HT1080 (cell line): ENCODE data around the gene CUTA. TPM values are rescaled to one million over a fixed set of nuclear protein-coding genes. Genes with fewer than 3 reads are reported as not detected.
A peak's percentile ranks its signal among the peaks of the same experiment; 100 is the strongest.

Source experiments
- DNase-seq: peaks from one replicate; pipeline ENCODE4 v3.0.0-alpha.2; 2015; ENCODE audit warnings: low read depth
- total RNA-seq: library from RNA; depleted of rRNA; stranded (reverse); fragments of >200 nt; shearing (Covaris generic); gene quantifications from 2 replicates; pipeline ENCODE4 v1.2.3, GENCODE V29; 2014

The CUTA gene
- total RNA-seq, 1 experiment from 2014 or later, result 270 TPM

DNA sequence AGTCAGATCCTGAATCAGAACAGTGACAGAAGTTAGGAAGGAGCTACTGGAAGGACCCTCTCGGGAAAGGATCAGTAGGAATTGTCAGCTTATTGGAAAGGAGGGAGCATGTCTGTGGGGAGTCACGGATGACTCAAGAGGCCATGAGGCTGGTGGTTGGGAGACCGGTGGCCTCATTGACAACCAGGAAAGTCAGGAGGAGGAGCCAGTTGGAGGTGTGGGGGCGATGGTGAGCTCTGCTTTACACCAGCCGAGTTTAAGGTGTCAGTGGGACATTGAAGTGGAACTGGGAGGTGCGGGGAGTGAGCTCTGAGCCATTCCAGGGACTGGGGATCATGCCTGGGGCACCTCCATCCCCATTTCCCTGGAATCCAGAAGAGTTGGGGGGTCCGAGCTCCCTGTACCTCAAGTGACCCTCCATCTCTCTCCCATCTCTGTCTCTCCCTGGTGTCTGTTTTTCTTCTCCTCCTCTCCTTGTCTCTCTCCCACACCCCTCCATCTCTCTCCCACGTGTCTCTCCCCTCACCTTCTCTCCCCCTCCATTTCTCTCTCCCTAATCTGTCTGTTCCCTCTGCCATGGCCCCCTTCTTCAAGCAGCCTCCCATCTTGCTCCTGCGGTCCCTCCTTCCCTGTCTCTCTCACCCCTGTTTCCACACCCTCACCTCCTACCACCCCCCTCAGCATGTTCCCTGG, 22.2 kb upstream of the CUTA start:
- DNase-seq, result no peak

DNA sequence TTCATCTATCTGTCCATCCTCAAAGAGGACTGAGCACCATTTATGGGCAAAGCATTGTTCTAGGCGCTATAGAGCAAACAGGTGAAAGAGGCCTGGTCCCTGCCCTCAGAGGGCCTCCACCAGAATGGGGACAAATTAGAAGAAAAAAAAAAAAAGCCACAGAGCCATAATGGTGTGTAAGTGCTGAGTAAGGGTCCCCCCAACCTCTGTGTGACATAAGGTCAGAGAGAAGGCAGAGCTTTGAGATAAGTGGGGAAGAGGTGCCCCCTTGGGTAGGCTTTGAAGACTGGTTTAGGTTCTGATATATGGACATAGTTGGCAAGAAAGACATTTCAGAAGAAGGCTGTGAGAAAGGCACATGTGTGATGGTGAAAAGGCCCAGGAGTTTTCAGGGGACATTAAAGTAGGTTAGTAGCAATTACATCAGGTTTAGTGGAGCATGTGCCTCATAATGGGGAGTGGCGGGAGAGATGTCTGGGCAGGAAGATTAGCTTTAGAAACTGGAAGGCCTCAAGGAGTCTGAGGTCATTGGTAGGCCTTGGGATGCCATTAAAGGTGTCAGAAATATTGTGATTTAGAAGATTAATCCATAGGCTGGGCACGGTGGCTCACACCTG, 21.2 kb upstream of the CUTA start:
- DNase-seq, result no peak

DNA sequence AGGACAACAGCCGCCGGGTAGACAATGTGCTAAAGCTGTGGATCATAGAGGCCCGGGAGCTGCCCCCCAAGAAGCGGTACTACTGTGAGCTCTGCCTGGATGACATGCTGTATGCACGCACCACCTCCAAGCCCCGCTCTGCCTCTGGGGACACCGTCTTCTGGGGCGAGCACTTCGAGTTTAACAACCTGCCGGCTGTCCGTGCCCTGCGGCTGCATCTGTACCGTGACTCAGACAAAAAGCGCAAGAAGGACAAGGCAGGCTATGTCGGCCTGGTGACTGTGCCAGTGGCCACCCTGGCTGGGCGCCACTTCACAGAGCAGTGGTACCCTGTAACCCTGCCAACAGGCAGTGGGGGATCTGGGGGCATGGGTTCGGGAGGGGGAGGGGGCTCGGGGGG, 19.8 kb upstream of the CUTA start:
- DNase-seq, result no peak

DNA sequence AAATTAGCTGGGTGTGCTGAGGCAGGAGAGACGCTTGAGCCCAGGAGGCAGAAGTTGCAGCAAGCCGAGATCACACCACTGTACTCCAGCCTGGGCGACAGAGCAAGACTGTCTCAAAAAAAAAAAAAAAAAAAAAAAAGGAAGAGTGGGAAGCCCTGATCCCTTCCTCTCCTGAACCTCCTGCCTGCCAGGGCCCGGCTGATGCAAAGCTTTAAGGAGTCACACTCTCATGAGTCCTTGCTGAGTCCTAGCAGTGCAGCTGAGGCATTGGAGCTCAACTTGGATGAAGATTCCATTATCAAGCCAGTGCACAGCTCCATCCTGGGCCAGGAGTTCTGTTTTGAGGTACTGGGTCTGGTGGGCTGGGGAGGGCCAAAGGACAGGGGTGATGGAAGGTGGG, 17.1 kb upstream of the CUTA start:
- DNase-seq, result no peak

DNA sequence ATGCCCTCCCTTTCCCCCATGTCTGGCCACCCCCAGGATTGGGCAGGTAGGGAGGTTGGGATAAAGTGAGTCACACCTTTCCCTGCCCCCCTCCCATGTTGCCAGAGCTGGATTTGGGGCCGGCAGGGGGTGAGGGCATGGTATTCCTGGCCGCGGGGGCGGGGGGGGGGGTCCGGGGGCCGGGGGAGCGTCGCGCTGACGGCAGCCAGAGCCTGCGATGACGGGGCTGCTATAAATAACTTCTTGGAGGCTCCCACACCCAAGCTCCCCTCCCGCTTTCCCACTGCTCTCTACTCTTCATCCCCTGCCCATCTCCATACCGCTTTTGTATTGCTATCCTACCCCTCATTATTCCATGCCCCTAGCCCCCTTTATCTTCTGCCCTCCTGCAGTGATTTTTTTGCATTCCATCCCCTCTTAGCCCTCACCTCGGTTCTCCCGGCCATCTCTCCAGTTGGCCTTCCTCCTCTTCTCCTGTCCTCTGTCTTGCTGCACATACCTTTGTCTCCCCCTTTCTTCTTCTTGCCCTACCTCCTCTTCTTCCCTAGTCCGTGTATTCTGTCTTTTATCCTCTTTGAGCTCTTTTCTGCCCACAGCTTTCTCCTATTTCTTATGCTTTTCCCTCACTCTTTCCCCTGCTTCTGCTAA, 15.8 kb upstream of the CUTA start:
- DNase-seq, result no peak

DNA sequence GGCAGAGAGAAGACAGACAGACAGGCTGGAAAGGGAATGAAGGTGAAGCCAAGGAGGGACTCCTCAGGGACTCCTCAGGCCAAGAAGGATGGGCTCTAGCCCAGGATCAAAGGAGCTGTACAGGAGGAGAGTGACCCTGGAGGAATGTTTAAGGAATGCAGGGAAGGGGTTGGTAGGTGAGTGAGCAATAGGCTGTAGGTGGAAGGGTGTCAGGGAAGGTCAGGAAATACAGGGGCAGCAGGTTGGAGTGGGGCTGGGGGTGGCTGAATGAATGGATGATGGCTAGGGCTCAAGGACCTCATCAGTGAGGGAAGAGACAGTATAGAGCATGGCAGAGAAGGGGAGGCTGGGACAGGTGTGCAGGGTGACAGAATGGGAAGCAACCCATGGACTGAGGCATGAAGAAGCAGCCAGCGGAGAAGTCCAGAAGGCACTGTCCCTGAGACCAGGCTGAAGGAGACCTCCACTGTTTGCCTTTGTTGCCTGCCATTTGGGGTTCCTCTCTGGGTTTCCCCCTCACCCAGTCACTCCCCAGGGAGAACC, 15.2 kb upstream of the CUTA start:
- no peak for DNase-seq

DNA sequence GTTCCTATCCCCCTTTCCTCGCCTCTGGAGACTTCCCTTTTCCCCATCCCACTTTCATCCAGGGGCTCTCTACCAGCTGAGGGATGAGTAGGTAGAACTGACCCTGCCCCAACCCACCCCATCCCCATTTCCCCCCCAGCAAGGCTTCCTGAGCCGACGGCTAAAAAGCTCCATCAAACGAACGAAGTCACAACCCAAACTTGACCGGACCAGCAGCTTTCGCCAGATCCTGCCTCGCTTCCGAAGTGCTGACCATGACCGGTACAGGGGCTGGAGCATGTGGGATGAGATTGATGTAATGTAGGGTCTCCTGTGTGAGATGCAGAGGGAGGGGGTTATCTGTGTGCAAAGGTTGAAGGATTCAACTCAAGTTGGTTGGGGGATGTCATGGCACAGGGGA, 14.6 kb upstream of the CUTA start:
- no peak for DNase-seq

DNA sequence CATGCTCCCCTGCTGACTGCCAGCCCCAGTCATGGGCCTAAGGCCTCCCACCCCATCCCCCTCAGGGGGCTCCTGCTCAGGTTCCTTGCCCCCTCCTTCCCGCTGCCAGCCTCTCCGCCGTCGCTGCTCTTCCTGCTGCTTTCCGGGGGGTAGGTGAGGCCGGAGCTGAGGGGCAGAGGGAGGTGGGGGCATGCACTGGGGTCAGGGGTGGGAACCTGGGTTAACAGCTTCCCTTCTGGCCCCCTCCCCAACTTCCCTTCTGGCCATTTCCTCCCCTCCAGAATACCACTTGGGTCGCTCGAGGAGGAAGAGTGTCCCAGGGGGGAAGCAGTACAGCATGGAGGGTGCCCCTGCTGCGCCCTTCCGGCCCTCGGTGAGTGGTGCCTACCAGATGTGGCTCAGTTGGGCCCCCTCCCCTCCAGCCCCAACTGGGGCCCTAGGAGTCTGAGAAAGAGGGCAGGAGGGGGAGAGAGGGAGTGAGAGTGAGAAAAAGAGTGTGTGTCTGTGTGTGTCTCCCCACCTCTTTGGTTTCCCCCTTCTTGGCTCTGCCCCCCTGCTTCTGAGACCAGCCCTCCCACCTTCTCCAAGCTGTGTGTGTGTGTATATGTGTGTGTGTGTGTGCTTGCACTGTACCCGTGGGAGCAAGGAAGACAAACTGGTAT, 14.1 kb upstream of the CUTA start:
- no peak for DNase-seq

DNA sequence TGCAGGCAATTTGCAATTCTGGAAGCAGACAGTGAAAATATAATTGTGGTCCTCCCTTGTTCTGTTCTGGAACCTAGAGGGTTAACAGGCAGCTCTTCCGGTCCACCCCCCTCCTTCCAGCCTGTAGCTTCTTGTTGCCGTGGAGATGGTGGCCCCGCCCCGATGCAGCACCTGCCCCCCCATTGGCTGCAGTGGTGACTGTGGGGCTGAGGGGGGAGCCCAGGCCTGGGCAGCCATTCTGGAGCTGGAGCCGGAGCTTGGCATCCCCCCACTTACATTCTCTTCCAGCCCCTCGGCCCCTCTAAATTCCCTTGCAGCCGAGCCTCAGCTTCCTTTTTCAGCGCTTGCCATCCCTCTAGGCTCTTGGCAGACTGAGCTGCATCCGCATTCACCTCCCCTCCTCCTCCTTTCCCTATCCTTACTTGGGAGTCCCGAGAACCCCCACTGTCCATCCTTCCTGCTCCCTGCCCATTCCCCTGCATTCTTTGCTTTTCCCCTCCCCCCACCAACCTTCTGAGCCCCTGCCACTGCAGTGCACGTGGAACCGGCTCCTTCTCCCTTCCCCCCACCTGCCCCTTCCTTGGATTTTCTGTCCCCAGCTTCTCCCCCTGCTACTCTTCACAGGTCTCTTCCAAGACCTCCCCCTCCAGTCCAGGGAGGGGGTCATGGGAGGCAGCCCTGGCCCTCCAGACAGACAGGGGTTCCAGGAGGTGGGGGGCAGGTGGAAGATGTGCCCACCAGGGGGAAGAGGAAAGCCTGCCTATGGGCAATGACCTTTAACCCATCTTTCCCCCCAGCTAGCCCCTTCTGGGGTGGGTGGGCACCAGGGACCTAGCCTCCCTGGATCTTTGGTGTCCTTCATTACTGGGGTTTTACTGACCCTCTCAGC, 13.3 kb upstream of the CUTA start:
- DNase-seq, result peak; percentile 66

DNA sequence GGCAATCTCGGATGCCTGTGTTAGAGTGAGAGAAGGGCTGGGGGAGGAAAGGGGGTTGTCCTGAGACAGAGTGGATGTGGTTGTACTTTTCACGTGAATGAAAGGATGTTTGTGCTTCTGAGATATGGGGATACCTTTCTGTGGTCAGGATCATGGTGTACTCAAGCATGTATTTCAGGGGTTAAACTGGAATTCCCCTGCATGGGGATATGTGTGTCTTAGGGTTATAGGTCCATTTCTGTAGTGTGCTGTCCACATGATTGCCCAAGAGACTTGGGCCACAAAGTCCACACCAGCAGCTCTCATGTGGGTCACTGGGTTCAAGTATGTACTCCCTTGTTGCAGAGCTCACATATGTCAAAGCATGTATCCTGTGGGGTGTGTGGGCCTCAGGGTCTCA, 12.4 kb upstream of the CUTA start:
- DNase-seq, result no peak

DNA sequence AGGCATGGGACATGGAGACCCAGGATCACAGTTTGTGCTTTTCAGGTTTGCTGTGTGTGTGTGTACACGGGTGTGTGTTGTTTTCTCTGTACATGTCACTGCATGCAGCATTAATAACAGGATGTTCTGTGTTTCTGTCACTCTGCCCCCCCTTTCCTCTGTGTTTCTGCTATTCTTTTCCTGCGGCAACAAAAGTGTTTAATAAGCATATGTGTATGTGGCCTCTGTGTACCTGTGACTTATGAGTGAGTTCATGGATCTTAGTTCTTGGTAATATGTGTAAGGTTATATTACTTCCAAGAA, 11.8 kb upstream of the CUTA start:
- DNase-seq, result no peak

DNA sequence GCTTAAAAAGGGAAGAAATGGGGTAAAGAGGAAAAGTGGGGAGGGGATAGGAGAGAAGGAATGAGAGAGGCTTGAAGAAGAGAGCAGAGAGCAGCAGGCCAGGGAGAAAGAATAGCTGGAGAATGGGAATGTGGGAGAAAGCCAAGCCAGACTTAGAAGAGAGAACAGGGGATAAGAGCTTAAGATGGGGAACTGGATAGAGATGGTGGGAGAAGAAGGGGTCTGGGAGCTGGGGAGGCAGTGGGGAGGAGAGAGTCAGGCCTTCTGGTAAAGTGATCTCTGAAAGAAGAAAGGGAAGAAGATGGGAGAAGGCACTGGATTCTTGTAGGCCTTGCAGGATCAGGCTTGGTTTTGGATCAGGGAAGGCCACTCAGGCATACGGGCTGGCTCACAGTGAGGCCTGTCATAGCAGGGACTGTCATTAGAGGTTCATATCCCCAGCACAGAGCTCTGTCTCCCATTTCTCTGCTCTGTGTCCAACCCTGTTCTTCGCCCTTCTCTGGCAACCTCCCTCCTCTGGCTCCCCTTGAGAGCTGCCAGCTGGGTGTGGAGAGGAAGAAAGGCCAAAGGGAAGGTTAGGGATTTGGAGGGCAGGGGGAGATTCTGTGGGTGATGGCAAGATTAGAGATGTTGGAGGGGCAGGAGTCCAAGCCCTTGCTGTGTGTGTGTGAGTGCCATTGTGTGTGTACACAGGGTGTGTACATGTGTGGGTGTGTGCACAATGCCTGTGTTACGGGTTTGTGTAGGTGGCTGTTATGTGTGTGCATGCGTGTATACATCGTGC, 11.3 kb upstream of the CUTA start:
- no peak for DNase-seq

DNA sequence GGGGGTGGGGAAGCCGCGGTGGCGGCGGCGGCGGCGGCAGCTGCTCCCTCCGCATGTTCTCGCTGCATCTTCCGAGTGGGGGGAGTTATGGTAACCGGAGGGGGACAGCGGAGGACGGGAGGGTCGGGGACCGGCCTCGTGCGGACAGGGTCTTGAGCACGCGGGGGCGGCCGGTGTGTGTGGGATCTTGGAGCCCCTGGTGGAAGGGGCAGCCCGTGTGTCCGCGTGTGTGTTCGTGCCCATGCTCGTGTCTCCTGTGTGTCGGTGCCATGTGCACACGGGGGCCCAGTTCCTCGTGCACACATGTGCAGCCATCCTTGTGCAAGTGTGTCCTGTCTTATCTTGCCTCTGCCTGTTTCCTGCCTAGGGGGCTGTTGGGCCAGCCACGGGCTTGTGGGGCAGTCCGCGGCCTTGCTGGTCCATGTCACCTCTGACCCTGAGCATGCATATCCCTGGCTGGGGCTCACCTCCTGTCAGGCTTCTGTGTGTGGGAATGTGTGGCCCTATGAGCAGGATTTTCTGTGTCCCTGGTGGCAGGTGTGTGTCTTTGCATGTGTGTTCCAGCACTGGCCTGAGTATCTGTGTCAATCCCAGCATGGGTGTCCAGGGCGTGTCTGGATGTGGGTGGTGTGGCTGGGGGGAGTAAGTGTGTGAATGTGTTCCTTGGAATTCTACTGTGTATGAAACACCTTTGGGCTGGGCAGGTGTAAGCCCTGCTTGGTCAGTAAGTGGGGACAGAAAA, 10.5 kb upstream of the CUTA start:
- DNase-seq, result peak; percentile 36

DNA sequence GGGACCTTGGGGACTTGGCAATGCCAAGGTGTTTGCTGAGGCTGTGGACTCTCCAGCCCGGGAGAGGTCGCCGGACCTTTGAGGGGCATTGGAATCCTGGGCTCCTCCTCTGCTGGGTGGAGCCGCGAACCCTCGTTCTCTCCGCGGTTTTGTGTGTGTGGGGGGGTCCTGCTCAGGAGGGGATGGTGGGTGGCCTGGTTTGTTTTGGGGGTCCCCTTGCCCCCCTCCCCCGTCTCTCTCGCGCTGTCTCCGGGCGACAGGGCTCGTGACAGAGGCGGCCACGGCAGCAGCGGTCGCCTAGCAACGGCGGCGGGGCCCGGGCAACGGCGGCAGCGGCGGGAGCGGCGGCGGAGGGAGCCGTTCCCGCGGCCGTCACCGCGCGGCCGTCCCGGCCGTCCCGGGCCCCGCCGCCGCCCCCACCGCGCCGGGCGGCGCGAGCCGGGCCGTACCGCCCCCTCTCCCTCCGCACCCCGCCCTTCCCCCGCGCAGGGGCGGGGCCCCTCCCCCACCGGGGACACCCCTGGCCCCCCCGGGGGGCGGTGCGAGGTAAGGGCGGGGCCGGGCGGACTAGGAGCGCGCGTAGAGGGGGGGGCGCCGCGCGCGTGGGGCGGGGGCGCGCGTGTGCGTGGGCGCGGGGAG, 9.8 kb upstream of the CUTA start:
- peak; percentile 32 for DNase-seq

DNA sequence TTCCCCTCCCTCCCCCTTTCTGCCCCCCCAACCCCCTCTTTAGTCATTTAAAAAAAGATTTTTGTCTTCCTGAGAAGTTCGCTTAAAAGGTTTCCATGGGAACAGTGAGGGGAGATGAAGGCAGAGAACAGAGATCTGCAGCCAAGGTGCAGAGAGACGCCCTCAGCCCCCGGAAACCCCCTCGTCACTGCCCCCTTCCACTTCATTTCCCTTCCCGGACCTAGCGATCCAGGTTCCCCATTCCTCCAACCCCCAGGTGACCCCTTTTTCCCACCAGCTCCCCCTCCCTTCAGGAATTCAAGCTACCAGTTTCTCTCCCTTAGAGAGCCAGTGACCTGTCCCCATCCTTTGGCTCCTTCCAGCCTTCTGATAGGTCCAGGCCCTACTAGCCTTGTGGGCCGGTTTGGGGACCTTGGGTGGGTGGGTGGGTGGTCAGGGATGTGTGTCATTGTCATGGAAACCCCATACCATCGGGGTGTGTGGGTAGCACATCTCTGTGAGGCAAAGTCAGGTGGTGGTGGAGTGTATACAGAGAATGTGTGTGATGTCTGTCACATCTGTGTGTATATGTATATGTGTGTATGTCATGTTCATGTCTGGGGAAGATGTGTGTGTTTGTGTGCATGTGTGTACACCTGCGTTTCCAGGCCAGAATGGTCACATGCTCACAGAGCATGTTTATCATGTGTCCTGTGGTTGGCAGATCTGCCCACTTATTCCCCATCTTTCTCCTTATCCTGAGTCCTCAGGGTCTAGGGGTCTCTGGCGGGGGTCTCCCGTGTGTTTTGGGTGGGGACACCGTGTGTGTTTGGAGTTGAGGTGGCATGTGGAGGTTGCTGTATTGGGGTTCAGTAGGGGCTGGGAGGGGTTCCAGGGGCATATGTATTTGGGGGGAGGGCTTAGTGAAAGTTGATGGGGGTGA, 8.9 kb upstream of the CUTA start:
- no peak for DNase-seq

DNA sequence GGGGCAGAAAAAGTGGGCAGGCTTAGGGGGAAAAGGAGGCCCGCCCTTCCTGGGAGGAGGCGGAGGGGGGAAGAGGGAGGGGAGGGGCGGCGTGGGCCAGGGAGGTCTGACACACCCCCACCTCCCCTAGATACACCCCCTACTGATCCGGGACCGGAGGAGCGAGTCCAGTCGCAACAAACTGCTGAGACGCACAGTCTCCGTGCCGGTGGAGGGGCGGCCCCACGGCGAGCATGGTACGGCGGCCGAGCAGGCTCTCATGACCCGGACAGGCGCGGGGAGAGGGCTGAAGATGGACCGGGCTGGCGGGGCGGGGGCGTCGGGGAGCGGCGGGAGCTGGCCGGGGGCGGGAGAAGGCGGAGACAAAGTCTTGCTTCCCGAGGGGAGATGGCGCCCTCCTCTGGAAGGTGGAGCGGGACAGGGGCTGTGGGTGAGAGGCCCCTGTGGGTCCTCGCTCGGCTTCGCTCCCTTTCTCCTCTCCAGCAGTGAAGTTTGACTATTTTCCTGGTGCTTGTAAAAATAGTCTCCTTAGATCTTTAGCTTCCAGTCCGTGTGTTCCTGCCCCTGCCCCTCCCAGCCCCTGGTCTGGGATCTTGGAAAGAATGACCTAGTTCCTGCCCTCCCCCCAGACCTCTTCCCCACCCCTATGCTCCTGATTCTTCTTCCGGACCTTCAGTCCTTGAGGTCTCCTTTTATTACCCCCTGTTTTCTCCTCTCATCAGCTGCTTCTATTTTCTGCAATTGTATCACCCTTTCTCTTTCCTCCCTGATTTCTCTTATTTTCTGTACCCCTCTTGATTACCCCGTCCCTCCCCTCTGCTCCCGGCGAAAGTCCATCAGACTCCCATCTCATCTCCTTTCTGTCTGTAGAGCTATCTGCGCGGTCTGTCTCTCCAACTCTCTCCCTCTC, 8.0 kb upstream of the CUTA start:
- DNase-seq, result peak; percentile 82
